COLO668 (cell line): ENCODE results near the gene TRIM17.

Source experiments
- DNase-seq: peaks from one replicate; lab custom pipeline; 2025; ENCODE audit not compliant: unreplicated experiment; lab: John Stamatoyannopoulos, UW

The TRIM17 gene

GRCh38 chr1:228358039-228358763 lies 58.5 kb downstream of the TRIM17 start:
- no peak for DNase-seq
